ENCODE measurements around the gene PAK4. TPM values are rescaled to one million over a fixed set of nuclear protein-coding genes. Genes with fewer than 3 reads are reported as not detected.

PAK4 gene
- total and polyA plus RNA-seq, 2 of the 8 experiments (the other 6 are each of a cell fraction or from before 2014, with no cell fraction given): 50.7 to 64.4 TPM

DNA sequence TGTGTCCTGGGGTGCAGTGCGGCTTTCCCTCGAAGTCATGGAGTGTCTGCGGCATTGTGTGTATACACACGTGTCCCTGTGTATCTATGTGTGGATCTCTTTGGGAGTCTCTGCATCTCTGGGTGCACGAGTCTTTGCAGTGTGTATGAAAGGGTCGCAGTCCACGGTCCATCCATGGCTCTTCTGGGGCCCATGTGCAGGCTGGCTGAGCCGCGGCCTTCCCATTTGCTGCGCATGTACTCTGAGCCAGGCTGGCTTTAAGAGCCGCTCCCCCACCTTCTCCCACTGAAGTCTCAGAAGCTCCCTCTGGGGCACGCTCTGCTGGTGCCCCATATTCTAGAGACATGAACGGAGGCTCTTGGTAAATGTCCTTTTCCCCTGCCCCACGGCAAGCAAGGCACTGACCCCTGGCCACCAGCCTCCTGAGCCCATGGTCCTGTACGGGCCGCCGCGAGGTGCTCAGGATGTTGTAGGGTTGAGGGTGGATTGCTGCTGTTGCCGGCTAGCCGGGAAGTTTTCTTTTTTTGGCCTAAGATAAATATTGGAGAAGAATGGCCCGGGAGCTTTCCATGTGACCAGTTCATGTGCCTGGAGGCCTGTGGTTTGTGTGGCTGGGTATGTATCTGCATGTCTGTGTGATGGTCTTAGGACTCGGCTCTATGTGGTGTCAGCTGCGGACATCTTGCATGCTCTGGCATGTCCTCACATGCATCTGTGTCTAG lies 31.9 kb downstream of the PAK4 start (continued):
- TF ChIP-seq, protein P1, sequence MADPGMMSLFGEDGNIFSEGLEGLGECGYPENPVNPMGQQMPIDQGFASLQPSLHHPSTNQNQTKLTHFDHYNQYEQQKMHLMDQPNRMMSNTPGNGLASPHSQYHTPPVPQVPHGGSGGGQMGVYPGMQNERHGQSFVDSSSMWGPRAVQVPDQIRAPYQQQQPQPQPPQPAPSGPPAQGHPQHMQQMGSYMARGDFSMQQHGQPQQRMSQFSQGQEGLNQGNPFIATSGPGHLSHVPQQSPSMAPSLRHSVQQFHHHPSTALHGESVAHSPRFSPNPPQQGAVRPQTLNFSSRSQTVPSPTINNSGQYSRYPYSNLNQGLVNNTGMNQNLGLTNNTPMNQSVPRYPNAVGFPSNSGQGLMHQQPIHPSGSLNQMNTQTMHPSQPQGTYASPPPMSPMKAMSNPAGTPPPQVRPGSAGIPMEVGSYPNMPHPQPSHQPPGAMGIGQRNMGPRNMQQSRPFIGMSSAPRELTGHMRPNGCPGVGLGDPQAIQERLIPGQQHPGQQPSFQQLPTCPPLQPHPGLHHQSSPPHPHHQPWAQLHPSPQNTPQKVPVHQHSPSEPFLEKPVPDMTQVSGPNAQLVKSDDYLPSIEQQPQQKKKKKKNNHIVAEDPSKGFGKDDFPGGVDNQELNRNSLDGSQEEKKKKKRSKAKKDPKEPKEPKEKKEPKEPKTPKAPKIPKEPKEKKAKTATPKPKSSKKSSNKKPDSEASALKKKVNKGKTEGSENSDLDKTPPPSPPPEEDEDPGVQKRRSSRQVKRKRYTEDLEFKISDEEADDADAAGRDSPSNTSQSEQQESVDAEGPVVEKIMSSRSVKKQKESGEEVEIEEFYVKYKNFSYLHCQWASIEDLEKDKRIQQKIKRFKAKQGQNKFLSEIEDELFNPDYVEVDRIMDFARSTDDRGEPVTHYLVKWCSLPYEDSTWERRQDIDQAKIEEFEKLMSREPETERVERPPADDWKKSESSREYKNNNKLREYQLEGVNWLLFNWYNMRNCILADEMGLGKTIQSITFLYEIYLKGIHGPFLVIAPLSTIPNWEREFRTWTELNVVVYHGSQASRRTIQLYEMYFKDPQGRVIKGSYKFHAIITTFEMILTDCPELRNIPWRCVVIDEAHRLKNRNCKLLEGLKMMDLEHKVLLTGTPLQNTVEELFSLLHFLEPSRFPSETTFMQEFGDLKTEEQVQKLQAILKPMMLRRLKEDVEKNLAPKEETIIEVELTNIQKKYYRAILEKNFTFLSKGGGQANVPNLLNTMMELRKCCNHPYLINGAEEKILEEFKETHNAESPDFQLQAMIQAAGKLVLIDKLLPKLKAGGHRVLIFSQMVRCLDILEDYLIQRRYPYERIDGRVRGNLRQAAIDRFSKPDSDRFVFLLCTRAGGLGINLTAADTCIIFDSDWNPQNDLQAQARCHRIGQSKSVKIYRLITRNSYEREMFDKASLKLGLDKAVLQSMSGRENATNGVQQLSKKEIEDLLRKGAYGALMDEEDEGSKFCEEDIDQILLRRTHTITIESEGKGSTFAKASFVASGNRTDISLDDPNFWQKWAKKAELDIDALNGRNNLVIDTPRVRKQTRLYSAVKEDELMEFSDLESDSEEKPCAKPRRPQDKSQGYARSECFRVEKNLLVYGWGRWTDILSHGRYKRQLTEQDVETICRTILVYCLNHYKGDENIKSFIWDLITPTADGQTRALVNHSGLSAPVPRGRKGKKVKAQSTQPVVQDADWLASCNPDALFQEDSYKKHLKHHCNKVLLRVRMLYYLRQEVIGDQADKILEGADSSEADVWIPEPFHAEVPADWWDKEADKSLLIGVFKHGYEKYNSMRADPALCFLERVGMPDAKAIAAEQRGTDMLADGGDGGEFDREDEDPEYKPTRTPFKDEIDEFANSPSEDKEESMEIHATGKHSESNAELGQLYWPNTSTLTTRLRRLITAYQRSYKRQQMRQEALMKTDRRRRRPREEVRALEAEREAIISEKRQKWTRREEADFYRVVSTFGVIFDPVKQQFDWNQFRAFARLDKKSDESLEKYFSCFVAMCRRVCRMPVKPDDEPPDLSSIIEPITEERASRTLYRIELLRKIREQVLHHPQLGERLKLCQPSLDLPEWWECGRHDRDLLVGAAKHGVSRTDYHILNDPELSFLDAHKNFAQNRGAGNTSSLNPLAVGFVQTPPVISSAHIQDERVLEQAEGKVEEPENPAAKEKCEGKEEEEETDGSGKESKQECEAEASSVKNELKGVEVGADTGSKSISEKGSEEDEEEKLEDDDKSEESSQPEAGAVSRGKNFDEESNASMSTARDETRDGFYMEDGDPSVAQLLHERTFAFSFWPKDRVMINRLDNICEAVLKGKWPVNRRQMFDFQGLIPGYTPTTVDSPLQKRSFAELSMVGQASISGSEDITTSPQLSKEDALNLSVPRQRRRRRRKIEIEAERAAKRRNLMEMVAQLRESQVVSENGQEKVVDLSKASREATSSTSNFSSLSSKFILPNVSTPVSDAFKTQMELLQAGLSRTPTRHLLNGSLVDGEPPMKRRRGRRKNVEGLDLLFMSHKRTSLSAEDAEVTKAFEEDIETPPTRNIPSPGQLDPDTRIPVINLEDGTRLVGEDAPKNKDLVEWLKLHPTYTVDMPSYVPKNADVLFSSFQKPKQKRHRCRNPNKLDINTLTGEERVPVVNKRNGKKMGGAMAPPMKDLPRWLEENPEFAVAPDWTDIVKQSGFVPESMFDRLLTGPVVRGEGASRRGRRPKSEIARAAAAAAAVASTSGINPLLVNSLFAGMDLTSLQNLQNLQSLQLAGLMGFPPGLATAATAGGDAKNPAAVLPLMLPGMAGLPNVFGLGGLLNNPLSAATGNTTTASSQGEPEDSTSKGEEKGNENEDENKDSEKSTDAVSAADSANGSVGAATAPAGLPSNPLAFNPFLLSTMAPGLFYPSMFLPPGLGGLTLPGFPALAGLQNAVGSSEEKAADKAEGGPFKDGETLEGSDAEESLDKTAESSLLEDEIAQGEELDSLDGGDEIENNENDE (IDR thresholded peaks at IDR 0.05; ENCODE audit: insufficient replicate concordance, low read length): no peak
- no peak for TF ChIP-seq MAFK (IDR thresholded peaks at IDR 0.05; ENCODE audit: low read depth, low read length)
- TF ChIP-seq SP1 (IDR thresholded peaks at IDR 0.05; ENCODE audit: low read depth, low read length): no peak
- no peak for TF ChIP-seq ZNF274 (IDR thresholded peaks at IDR 0.05; ENCODE audit: borderline replicate concordance, extremely low read depth, low read length)
- TF ChIP-seq EP300 (IDR thresholded peaks at IDR 0.05; ENCODE audit: borderline replicate concordance in 1 of 2, low read depth in 2 of 2, low read length in 2 of 2): no peak
- no peak for TF ChIP-seq JUN (IDR thresholded peaks at IDR 0.05; ENCODE audit: low read depth, low read length)
- no peak for TF ChIP-seq TCF12 (IDR thresholded peaks at IDR 0.05; ENCODE audit: low read depth, low read length)
- TF ChIP-seq CEBPB (IDR thresholded peaks at IDR 0.05; ENCODE audit: low read depth, low read length): no peak
- no peak for TF ChIP-seq PHF8 (conservative IDR thresholded peaks at IDR 0.05; ENCODE audit: low read depth, low read length)
- no peak for TF ChIP-seq CREB1 (IDR thresholded peaks at IDR 0.05)
- TF ChIP-seq RNF2 (IDR thresholded peaks at IDR 0.05; ENCODE audit: borderline replicate concordance, low read depth, low read length, missing control alignments, poor library complexity, severe bottlenecking): no peak
